ENCODE measurements around the gene COL5A1.

The COL5A1 gene

DNA sequence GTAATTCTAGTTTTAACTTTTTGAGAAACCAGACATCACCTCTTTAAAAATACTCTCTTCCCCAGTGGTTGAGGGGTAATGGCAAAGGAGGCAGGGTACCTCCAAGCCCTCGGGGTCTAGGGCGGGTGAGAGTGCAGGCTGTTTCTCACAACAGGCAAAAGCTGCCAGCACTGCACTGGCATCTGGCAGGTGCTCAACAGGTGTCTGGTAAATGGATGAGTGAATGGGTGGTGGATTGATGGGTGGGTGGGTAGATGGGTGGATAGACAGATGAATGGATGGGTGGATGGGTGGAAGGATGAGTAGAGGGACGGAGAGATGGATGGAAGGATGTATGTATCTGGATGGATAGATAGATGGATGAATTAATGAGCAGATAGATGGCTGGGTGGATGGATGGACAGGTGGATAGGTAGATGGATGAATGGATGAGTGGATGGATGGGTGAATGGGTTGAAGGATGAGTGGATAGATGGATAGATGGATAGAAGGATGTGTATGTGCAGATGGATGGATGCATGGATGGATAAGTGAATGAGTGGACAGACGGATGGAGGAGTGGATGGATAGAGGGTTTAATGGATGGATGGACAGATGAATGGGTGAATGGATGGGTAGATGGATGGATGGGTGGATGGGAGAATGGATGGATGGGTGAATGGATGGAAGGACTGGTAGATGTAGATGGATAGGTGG lies 84.6 kb downstream of the COL5A1 start:
- ChIA-PET CTCF (interaction anchor here (1.1 kb wide), 1 partner anchor 9 kb away, joined by 3 read pairs; no protein-coding TSS in a partner anchor), POLR2A (no interaction called here)
- WGBS (ENCODE audit: insufficient coverage): 73% methylated on average over 2 of the region's 4 CpGs
- H3K27ac ChIP-seq (ENCODE audit: insufficient read depth in 1 of 2, low read depth in 1 of 2, low read length in 2 of 2, poor library complexity in 1 of 2, severe bottlenecking in 2 of 2): no peak overlapping the region
- no peak overlapping the region for H3K4me3 ChIP-seq (ENCODE audit: control insufficient read depth in 1 of 7, extremely low read depth in 1 of 7, insufficient read depth in 4 of 7, low read depth in 2 of 7, low read length in 6 of 7)
- DNase-seq: no peak
- peaks cover 4 to 49% (median 40%) of the 10 kb centered on the region in 4 experiments for H3K4me1 ChIP-seq (ENCODE audit: control extremely low read depth in 1 of 4, control insufficient read depth in 4 of 4, insufficient read depth in 4 of 4, low read length in 3 of 4)
- H3K36me3 ChIP-seq (ENCODE audit: control insufficient read depth in 4 of 4, insufficient read depth in 4 of 4, low read length in 3 of 4): peaks cover 0 to 3% (median 0%) of the 10 kb centered on the region in 4 experiments
- peaks cover 0 to 20% (median 6%) of the 10 kb centered on the region in 5 experiments for H3K27me3 ChIP-seq (replicated peaks in 2 of 5; ENCODE audit: control insufficient read depth in 4 of 5, insufficient read depth in 5 of 5, low read length in 4 of 5)
- peaks cover 0 to 3% (median 0%) of the 10 kb centered on the region in 5 experiments for H3K9me3 ChIP-seq (ENCODE audit: control extremely low read depth in 1 of 5, control insufficient read depth in 4 of 5, insufficient read depth in 2 of 5, low read depth in 1 of 5, low read length in 4 of 5)

GRCh38 chr9:134726722-134727034 lies 85.1 kb downstream of the COL5A1 start:
- DNase-seq: no peak
- Histone ChIP-seq H3K27me3 (replicated peaks in 2 of 5; ENCODE audit: control insufficient read depth in 4 of 5, insufficient read depth in 5 of 5, low read length in 4 of 5) (peaks cover 0 to 15% (median 6%) of the 10 kb centered on the region in 5 experiments), H3K4me1 (ENCODE audit: control extremely low read depth in 1 of 4, control insufficient read depth in 4 of 4, insufficient read depth in 4 of 4, low read length in 3 of 4) (peaks cover 4 to 49% (median 40%) of the 10 kb centered on the region in 4 experiments), H3K36me3 (ENCODE audit: control insufficient read depth in 4 of 4, insufficient read depth in 4 of 4, low read length in 3 of 4) (peaks cover 0 to 5% (median 0%) of the 10 kb centered on the region in 4 experiments), H3K9me3 (ENCODE audit: control extremely low read depth in 1 of 5, control insufficient read depth in 4 of 5, insufficient read depth in 2 of 5, low read depth in 1 of 5, low read length in 4 of 5) (peaks cover 0 to 6% (median 0%) of the 10 kb centered on the region in 5 experiments), H3K27ac (ENCODE audit: insufficient read depth in 1 of 2, low read depth in 1 of 2, low read length in 2 of 2, poor library complexity in 1 of 2, severe bottlenecking in 2 of 2) (no peak overlapping the region), H3K4me3 (ENCODE audit: control insufficient read depth in 1 of 7, extremely low read depth in 1 of 7, insufficient read depth in 4 of 7, low read depth in 2 of 7, low read length in 6 of 7) (no peak overlapping the region)
- WGBS (ENCODE audit: insufficient coverage): 100% methylated on average over 1 of the region's 1 CpG
- CTCF ChIA-PET: interaction anchor here (1.1 kb wide), 1 partner anchor 9 kb away, joined by 3 read pairs; no protein-coding TSS in a partner anchor
- POLR2A ChIA-PET: no interaction called here

DNA sequence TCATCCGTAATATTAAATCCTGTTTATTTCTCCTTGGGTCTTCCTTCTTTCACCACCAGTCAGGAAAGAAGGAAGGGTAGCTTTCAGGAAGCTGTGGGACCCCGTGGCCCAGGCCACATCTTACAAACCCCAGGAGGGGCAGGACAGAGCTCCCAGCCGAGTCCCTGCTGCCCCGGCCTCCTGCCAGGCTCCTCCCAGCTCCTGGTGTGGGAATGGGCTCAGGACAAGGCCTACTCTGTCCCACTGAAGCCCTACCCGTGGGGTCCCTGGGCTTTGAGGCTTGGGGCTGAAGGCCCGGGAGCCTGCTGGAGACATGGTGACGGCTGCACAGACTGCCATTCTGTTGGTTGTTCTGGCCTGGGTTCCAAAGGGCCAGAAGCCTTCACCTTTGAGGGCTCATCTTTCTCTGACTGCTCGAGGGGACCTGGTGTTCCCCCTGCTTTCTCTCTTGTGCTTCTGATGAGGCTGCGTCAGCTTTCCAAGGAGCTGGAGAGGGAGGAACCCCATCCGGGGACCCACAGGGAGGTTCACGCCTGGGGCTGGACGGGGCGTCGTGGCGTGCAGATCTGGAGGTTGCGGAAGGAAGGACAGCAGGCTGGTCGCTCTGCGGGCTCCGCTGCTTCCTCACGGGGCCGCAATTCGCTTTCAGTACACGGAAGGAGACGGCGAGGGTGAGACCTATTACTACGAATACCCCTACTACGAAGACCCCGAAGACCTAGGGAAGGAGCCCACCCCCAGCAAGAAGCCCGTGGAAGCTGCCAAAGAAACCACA lies 86.6 kb downstream of the COL5A1 start:
- Histone ChIP-seq H3K4me1 (ENCODE audit: control extremely low read depth in 1 of 4, control insufficient read depth in 4 of 4, insufficient read depth in 4 of 4, low read length in 3 of 4) (peaks cover 4 to 35% (median 31%) of the 10 kb centered on the region in 4 experiments), H3K9me3 (ENCODE audit: control extremely low read depth in 1 of 5, control insufficient read depth in 4 of 5, insufficient read depth in 2 of 5, low read depth in 1 of 5, low read length in 4 of 5) (peaks cover 0 to 6% (median 0%) of the 10 kb centered on the region in 5 experiments), H3K36me3 (ENCODE audit: control insufficient read depth in 4 of 4, insufficient read depth in 4 of 4, low read length in 3 of 4) (peaks cover 0 to 5% (median 0%) of the 10 kb centered on the region in 4 experiments), H3K27me3 (replicated peaks in 2 of 5; ENCODE audit: control insufficient read depth in 4 of 5, insufficient read depth in 5 of 5, low read length in 4 of 5) (peaks cover 0 to 8% (median 3%) of the 10 kb centered on the region in 5 experiments), H3K4me3 (ENCODE audit: control insufficient read depth in 1 of 7, extremely low read depth in 1 of 7, insufficient read depth in 4 of 7, low read depth in 2 of 7, low read length in 6 of 7) (no peak overlapping the region), H3K27ac (ENCODE audit: insufficient read depth in 1 of 2, low read depth in 1 of 2, low read length in 2 of 2, poor library complexity in 1 of 2, severe bottlenecking in 2 of 2) (no peak overlapping the region)
- 89% methylated on average over 26 of the region's 29 CpGs for WGBS (ENCODE audit: insufficient coverage)
- POLR2A ChIA-PET: no interaction called here
- DNase-seq: no peak
- CTCF ChIA-PET: interaction anchor here (0.7 kb wide), 1 partner anchor 30 kb away, joined by 3 read pairs; no protein-coding TSS in a partner anchor

GRCh38 chr9:134728801-134729495 lies 87.3 kb downstream of the COL5A1 start:
- ChIA-PET CTCF (no interaction called here), POLR2A (no interaction called here)
- Histone ChIP-seq H3K27ac (ENCODE audit: insufficient read depth in 1 of 2, low read depth in 1 of 2, low read length in 2 of 2, poor library complexity in 1 of 2, severe bottlenecking in 2 of 2) (no peak overlapping the region), H3K4me3 (ENCODE audit: control insufficient read depth in 1 of 7, extremely low read depth in 1 of 7, insufficient read depth in 4 of 7, low read depth in 2 of 7, low read length in 6 of 7) (no peak overlapping the region), H3K27me3 (replicated peaks in 2 of 5; ENCODE audit: control insufficient read depth in 4 of 5, insufficient read depth in 5 of 5, low read length in 4 of 5) (peaks cover 0 to 11% (median 3%) of the 10 kb centered on the region in 5 experiments), H3K4me1 (ENCODE audit: control extremely low read depth in 1 of 4, control insufficient read depth in 4 of 4, insufficient read depth in 4 of 4, low read length in 3 of 4) (peaks cover 4 to 28% (median 23%) of the 10 kb centered on the region in 4 experiments), H3K9me3 (ENCODE audit: control extremely low read depth in 1 of 5, control insufficient read depth in 4 of 5, insufficient read depth in 2 of 5, low read depth in 1 of 5, low read length in 4 of 5) (peaks cover 0 to 6% (median 0%) of the 10 kb centered on the region in 5 experiments), H3K36me3 (ENCODE audit: control insufficient read depth in 4 of 4, insufficient read depth in 4 of 4, low read length in 3 of 4) (peaks cover 0 to 5% (median 0%) of the 10 kb centered on the region in 4 experiments)
- no peak for DNase-seq
- WGBS (ENCODE audit: insufficient coverage): 96% methylated on average over 26 of the region's 28 CpGs

GRCh38 chr9:134730011-134730760 lies 88.6 kb downstream of the COL5A1 start:
- H3K36me3 ChIP-seq (ENCODE audit: control insufficient read depth in 4 of 4, insufficient read depth in 4 of 4, low read length in 3 of 4): peaks cover 0 to 5% (median 0%) of the 10 kb centered on the region in 4 experiments
- DNase-seq: no peak
- peaks cover 0 to 6% (median 0%) of the 10 kb centered on the region in 5 experiments for H3K9me3 ChIP-seq (ENCODE audit: control extremely low read depth in 1 of 5, control insufficient read depth in 4 of 5, insufficient read depth in 2 of 5, low read depth in 1 of 5, low read length in 4 of 5)
- CTCF ChIA-PET: interaction anchor here (0.7 to 1.4 kb wide), 3 partner anchors 9 to 32 kb away, joined by 3 to 5 read pairs (median 3); no protein-coding TSS in a partner anchor
- no peak overlapping the region for H3K27ac ChIP-seq (ENCODE audit: insufficient read depth in 1 of 2, low read depth in 1 of 2, low read length in 2 of 2, poor library complexity in 1 of 2, severe bottlenecking in 2 of 2)
- 95% methylated on average over 17 of the region's 23 CpGs for WGBS (ENCODE audit: insufficient coverage)
- H3K4me3 ChIP-seq (ENCODE audit: control insufficient read depth in 1 of 7, extremely low read depth in 1 of 7, insufficient read depth in 4 of 7, low read depth in 2 of 7, low read length in 6 of 7): no peak overlapping the region
- POLR2A ChIA-PET: no interaction called here
- peaks cover 0 to 10% (median 3%) of the 10 kb centered on the region in 5 experiments for H3K27me3 ChIP-seq (replicated peaks in 2 of 5; ENCODE audit: control insufficient read depth in 4 of 5, insufficient read depth in 5 of 5, low read length in 4 of 5)
- peaks cover 3 to 15% (median 11%) of the 10 kb centered on the region in 4 experiments for H3K4me1 ChIP-seq (ENCODE audit: control extremely low read depth in 1 of 4, control insufficient read depth in 4 of 4, insufficient read depth in 4 of 4, low read length in 3 of 4)

GRCh38 chr9:134730761-134731496 lies 89.3 kb downstream of the COL5A1 start:
- DNase-seq: no peak
- Histone ChIP-seq H3K27ac (ENCODE audit: insufficient read depth in 1 of 2, low read depth in 1 of 2, low read length in 2 of 2, poor library complexity in 1 of 2, severe bottlenecking in 2 of 2) (no peak overlapping the region), H3K4me3 (ENCODE audit: control insufficient read depth in 1 of 7, extremely low read depth in 1 of 7, insufficient read depth in 4 of 7, low read depth in 2 of 7, low read length in 6 of 7) (no peak overlapping the region), H3K9me3 (ENCODE audit: control extremely low read depth in 1 of 5, control insufficient read depth in 4 of 5, insufficient read depth in 2 of 5, low read depth in 1 of 5, low read length in 4 of 5) (peaks cover 0 to 6% (median 0%) of the 10 kb centered on the region in 5 experiments), H3K36me3 (ENCODE audit: control insufficient read depth in 4 of 4, insufficient read depth in 4 of 4, low read length in 3 of 4) (peaks cover 0 to 5% (median 0%) of the 10 kb centered on the region in 4 experiments), H3K27me3 (replicated peaks in 2 of 5; ENCODE audit: control insufficient read depth in 4 of 5, insufficient read depth in 5 of 5, low read length in 4 of 5) (peaks cover 0 to 12% (median 3%) of the 10 kb centered on the region in 5 experiments), H3K4me1 (ENCODE audit: control extremely low read depth in 1 of 4, control insufficient read depth in 4 of 4, insufficient read depth in 4 of 4, low read length in 3 of 4) (peaks cover 0 to 8% (median 3%) of the 10 kb centered on the region in 4 experiments)
- POLR2A ChIA-PET: no interaction called here
- WGBS (ENCODE audit: insufficient coverage): 93% methylated on average over 20 of the region's 22 CpGs
- CTCF ChIA-PET: interaction anchor here (1.0 to 1.4 kb wide), 2 partner anchors 8 to 33 kb away, joined by 3 to 5 read pairs; no protein-coding TSS in a partner anchor

Measured in common myeloid progenitor, CD34-positive (primary cell).